Right atrium auricular region (tissue), 2 donors: ENCODE data around the gene C9orf85. TPM values are rescaled to one million over a fixed set of nuclear protein-coding genes. Genes with fewer than 3 reads are reported as not detected.

ENCODE experiments used
- DNase-seq: peaks from one replicate; pipeline ENCODE4 v3.0.0-alpha.2; 2019; ENCODE audit warnings: low spot score
- H3K27ac ChIP-seq, 2 donors: fragments of 200-600 bp; sonication (generic); 1 replicate in 1 of 2; 2 replicates in 1 of 2; pipeline ENCODE4 v1.5.1; 2016 to 2019
- H3K27me3 ChIP-seq, 2 donors: fragments of 200-600 bp; sonication (generic); one replicate each; pipeline versions ENCODE4 v1.5.1 to v1.6.0; 2017 to 2019
- H3K36me3 ChIP-seq: fragments of 200-600 bp; sonication (generic); one replicate; pipeline ENCODE4 v1.5.1; 2016
- H3K4me1 ChIP-seq, 2 donors: fragments of 200-600 bp; sonication (generic); one replicate each; pipeline versions ENCODE4 v1.5.1 to v1.6.0; 2017 to 2019
- H3K4me3 ChIP-seq, 2 donors: fragments of 200-600 bp; sonication (generic); 1 replicate in 1 of 2; 2 replicates in 1 of 2; pipeline ENCODE4 v1.5.1; 2017 to 2019; ENCODE audit warnings: mild to moderate bottlenecking in 1 of 2, moderate library complexity in 1 of 2
- H3K9me3 ChIP-seq, 2 donors: fragments of 200-600 bp; sonication (generic); one replicate each; pipeline ENCODE4 v1.5.1; 2019
- total RNA-seq, 2 donors: library from RNA; depleted of rRNA; stranded (reverse); fragments of >200 nt; gene quantifications; one replicate each; pipeline ENCODE4 v1.1.0, GENCODE V29; 2016
- TF ChIP-seq, protein P1 (sequence below), 2 donors: fragments of 200-600 bp; sonication (generic); IDR thresholded peaks; one replicate each; pipeline ENCODE4 v1.5.1; 2019; ENCODE audit warnings: antibody characterized with exemption in 2 of 2

Gene C9orf85
- total RNA-seq, 2 donors from 2014 or later = 5.5 to 9.0 TPM

DNA sequence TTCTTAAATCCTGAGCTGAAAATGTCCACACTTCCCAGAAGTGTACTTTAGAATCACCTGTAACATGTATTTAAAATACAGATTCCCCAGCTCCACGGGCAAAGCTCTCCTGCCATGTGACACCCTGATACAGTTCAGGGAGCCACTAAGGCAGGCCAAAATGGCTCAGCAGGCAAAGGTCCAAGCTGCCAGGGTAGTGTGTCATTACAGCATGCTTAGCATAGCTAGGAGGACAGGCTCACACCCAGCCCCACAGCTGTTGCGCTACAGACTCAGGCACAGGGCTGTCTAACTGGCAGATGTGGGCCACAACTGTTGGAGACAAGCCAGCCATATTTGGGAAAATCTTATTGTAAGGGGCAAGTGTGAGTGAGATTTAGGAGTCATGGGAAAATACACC lies 73.0 kb downstream of the C9orf85 start:
- peak overlapping the region in 1 of 2 donors; percentile 35 for H3K27ac ChIP-seq
- TF ChIP-seq, protein P1, sequence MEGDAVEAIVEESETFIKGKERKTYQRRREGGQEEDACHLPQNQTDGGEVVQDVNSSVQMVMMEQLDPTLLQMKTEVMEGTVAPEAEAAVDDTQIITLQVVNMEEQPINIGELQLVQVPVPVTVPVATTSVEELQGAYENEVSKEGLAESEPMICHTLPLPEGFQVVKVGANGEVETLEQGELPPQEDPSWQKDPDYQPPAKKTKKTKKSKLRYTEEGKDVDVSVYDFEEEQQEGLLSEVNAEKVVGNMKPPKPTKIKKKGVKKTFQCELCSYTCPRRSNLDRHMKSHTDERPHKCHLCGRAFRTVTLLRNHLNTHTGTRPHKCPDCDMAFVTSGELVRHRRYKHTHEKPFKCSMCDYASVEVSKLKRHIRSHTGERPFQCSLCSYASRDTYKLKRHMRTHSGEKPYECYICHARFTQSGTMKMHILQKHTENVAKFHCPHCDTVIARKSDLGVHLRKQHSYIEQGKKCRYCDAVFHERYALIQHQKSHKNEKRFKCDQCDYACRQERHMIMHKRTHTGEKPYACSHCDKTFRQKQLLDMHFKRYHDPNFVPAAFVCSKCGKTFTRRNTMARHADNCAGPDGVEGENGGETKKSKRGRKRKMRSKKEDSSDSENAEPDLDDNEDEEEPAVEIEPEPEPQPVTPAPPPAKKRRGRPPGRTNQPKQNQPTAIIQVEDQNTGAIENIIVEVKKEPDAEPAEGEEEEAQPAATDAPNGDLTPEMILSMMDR (IDR thresholded peaks at IDR 0.05) = no peak

DNA sequence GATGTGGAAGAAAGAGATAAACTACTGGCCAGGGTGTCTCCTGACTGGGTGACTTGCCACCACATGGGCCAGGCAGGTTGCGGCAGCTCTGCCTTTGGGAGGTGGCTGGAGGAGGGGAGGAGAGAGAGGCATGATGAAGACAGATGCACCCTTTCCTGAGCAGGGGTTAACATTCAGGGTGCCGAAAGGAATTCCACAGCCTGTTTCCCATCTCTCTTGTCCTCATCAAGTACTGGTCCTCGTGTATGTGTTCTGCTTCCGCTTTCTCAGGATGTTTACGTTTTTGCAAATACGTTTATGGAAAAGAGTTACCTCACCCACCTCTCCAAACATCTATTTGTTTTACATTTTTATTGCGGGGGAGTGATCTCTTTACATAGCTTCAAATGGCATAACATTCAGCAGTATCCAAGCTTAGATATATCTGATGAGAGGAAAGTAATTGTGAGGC lies 73.4 kb downstream of the C9orf85 start:
- H3K36me3 ChIP-seq = no peaks in the 10 kb centered on the region
- no peak overlapping the region for H3K4me3 ChIP-seq
- H3K9me3 ChIP-seq = no peaks in the 10 kb centered on the region
- peaks cover 0 to 7% of the 10 kb centered on the region in 2 donors for H3K4me1 ChIP-seq
- H3K27me3 ChIP-seq = no peaks in the 10 kb centered on the region
- H3K27ac ChIP-seq = peak overlapping the region in 1 of 2 donors; percentile 35
- TF ChIP-seq, protein P1 (IDR thresholded peaks at IDR 0.05) = no peak
- no peak for DNase-seq

More for the DNA sequence above, 73.0 kb downstream of the C9orf85 start:
- Histone ChIP-seq H3K27me3 (no peaks in the 10 kb centered on the region), H3K4me1 (peaks cover 0 to 7% of the 10 kb centered on the region in 2 donors), H3K9me3 (no peaks in the 10 kb centered on the region), H3K4me3 (no peak overlapping the region), H3K36me3 (no peaks in the 10 kb centered on the region)
- DNase-seq = no peak

DNA sequence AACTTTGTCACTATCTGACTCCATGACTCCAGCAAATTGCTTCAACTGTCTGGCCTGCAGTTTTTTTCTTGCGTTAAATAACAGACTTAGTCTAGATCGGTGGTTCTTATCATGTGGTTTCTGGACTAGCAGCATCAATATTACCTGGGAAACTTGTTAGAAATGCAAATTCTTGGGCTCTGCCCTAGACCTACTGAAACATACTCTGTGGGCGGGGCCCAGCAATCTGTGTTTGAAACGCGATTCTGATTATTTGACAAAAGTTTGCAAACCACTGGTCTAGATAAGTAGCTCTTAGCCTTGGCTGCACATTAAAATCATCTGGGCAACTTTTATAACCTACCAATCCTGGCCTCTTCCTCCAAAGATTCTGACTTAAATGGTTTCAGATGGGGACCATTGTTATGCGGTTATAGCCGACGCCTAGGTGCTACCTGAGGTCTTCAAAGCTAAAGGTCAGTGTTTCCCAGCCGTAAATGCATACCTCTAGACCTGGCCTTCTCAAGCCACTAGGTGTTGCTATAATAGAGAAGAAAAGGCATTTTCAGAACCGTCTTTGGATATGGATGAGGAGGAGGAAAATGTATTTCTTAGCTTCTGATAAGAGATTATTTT lies 74.0 kb downstream of the C9orf85 start:
- no peak for DNase-seq
- H3K4me1 ChIP-seq = peaks cover 0 to 3% of the 10 kb centered on the region in 2 donors

DNA sequence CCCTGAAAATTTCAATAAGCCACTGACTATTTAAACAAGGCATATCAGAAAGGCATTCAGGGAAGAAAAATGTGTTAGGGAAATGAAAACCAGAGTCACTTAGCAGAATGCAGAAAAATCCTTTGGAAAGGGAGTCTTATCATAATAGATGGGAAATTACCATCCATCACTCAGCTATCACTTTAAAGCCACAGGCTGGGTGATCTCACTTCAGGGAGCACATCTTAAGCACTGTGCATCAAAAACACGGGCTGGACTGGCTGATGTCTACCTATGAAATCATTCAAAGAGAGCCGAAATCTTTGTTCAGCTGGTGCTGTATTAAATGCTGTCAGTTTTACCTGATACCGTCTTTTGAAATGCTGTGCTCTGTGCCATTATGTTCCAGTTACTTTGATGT lies 75.5 kb downstream of the C9orf85 start:
- TF ChIP-seq, protein P1 (IDR thresholded peaks at IDR 0.05) = no peak
- H3K4me3 ChIP-seq = no peak overlapping the region
- no peaks in the 10 kb centered on the region for H3K4me1 ChIP-seq
- H3K36me3 ChIP-seq = no peaks in the 10 kb centered on the region
- H3K9me3 ChIP-seq = no peaks in the 10 kb centered on the region
- no peaks in the 10 kb centered on the region for H3K27me3 ChIP-seq
- no peak for DNase-seq
- H3K27ac ChIP-seq = no peak overlapping the region

More for the DNA sequence above, 74.0 kb downstream of the C9orf85 start:
- TF ChIP-seq, protein P1 (IDR thresholded peaks at IDR 0.05) = no peak
- Histone ChIP-seq H3K27ac (no peak overlapping the region), H3K27me3 (no peaks in the 10 kb centered on the region), H3K36me3 (no peaks in the 10 kb centered on the region), H3K9me3 (no peaks in the 10 kb centered on the region), H3K4me3 (no peak overlapping the region)

DNA sequence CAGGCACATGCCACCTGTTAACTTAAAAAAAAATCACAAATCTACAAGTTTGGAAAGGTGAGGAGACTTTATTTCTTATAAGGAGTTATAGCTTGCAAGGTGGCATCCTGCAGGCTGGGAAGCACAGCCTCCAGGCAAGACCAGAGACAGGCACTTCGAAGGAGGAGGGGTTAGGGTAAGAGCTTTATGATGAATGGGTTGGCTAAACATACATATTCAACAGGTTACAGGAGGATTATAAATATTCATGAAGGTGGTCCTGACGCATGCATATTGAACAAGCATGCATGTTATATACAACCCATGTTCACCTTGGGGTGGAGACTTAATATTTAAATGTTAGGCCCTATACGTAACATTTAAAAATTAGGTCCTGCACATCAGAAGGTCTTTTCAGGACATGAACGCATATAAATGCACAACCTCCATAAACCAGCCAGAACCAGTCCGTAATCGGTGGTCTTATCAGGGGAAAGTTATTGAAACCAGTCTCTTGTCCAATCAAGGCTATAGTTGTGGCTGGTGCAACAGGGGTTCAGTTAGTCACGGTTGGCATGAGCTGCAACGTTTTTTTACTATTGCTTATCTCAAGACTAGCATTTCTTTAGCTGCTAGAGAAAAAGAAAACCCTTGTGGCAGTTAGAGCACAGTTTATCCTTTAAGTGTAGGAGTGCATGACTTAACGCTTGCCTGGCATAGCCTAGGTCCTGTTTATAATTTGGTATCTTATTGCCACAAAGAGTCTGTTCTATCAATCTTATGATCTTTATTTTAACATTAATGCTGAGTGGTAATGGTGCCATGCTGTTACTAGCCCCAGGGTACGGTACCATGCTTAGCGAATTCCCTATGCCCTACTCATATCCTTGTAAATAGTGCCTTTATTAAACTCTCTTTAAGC lies 76.3 kb downstream of the C9orf85 start:
- Histone ChIP-seq H3K9me3 (no peaks in the 10 kb centered on the region), H3K36me3 (no peaks in the 10 kb centered on the region), H3K27ac (no peak overlapping the region), H3K4me1 (no peaks in the 10 kb centered on the region), H3K4me3 (no peak overlapping the region), H3K27me3 (no peaks in the 10 kb centered on the region)
- TF ChIP-seq, protein P1 (IDR thresholded peaks at IDR 0.05) = no peak
- no peak for DNase-seq
